HG03342 (cell line): ENCODE measurements around the gene TMEM220.
"Not testable (repeated sequence)": the region's sequence is repeated elsewhere in the genome, so short reads cannot be mapped to it uniquely, and the experiment has no call there.

ENCODE experiments used
- ATAC-seq: cut with Tn5 transposase; IDR thresholded peaks from one replicate; pipeline ENCODE4 v1.9.1; 2021; ENCODE audit warnings: mild to moderate bottlenecking, moderate library complexity; ENCODE audit not compliant: unreplicated experiment

TMEM220 gene

GRCh38 chr17:10755592-10756127 is 25.8 kb upstream of the TMEM220 start:
- ATAC-seq: no peak

GRCh38 chr17:10754861-10755591 is 25.2 kb upstream of the TMEM220 start:
- no peak for ATAC-seq

- ATAC-seq: no peak
Observed at GRCh38 chr17:10754109-10754508, 24.3 kb upstream of the TMEM220 start.

- no peak for ATAC-seq
Observed at GRCh38 chr17:10752696-10753095, 22.9 kb upstream of the TMEM220 start.

- no peak for ATAC-seq
Observed at GRCh38 chr17:10751563-10751962, 21.7 kb upstream of the TMEM220 start.

DNA sequence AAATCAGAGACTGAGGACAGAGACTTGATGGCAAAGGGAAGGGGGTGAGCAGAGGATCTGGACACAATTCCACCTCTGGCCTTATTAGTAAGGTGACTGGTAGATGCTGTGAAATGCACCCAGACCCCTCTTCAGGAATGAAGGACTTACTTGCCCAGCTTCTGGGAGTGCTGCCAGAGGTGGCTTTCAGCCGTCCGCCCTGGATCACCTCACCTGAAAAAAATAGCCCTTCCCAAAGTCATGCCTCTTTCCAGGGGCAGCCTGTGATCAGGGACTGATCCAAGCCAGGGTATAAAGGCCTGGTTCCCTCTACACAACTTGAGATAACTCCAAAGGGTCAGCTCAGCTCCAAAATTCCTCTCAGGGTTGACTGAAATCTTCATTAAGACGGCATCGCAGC is 20.4 kb upstream of the TMEM220 start:
- ATAC-seq: no peak

DNA sequence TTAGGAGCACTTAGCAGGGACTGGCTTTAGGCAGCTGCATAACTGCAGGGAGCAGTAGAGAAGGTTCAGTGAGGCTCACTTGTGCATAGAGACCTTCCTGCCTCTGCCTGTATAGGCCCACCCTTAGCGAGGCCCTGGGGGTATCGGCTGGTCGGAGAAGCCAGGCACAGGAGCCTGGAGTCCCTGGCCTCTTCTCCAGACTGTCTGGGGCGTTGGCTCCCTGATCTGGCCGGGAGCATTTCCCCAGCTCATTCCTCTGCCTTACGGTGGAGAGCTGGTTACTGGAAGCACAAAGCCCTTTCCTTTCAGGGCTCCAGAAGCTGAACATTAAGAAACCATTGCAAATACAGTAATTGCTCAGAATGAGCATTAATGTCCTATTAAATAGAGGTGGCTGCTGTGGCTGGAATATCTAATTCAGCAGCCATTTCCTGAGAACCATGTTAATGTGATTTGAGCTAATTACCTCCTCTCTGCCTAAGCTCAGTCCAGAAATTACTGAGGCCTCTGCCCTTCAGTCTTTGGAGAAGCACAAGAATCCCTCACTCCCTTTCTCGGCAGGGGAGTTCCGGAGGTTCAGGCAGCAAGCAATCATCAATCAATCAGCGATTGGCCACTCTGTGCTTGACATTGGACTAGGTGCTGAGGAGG is 18.8 kb upstream of the TMEM220 start:
- ATAC-seq: no peak

DNA sequence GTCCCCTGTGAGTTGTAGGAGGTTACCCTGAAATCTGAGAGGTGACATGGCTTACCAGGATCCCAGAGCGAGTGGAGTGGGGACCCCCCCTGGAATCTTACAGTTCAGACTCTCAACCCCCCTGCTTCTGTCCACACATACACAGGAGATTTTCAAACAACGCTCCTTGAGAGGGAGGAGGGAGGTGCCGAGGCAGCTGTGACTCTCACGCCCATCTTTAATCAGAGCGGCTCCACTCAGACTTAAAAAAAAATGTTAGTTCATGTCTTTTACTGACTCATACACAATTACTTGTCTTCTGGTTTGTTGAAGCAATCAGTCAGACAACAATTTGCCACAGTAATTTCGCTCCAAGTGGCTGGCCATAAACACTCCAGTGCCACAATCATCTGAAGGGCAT is 15.4 kb upstream of the TMEM220 start:
- no peak for ATAC-seq

DNA sequence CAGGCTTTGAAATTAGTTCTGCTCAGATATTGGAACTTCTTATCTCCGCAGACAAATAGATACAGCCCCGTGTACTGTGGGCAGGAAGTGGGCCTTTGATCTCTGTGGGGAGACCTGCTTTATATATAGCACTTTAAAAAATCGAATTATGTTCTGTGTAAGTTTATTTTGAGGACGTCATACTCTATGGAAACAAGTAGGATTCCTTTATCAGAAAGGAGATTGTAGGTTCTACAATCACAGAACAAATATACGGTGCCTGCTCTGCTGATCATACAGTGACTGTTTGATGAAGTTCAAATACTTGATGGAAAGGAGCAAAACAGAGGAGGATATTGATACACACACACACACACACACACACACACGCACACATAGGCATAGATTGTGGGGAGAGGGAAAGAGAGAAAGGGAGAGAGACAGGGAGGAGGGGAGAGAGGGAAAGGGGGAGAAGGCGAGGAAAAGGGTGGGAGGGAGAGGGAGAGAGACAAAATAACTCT is 14.7 kb upstream of the TMEM220 start:
- no peak for ATAC-seq

DNA sequence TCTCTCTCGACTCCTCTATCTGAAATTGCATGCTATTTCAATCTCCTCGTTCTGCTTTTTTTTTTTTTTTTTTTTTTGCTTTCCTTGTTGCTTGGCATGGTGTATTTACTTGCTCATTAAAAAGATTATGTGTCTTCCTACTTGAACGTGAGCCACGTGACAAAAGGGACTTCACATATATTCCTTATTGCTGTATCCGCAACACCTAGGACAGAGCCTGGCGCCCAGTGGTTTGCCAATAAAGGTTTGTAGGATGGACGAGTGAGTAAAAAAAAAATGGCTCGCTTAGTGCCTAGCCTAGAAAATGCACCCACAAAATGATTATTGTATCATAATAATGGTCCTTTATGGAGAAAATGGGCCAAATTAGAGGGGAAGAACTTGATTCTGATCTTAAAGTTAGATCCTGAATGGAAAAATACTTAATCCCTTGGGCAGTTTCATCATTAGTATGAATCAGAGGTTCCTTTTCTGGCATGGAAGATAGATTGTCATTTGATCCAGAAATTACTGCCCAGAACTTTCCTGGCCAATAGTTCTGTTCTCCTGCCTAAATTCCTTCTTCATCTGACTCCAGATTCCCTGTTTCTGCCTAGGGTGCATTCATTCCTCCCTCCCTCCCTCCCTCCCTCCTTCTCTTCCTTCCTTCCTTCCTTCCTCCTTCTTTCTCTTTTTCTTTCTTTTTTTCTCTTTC is 13.6 kb upstream of the TMEM220 start:
- ATAC-seq: no peak

- ATAC-seq: no peak
Observed at GRCh38 chr17:10742431-10742830, 12.6 kb upstream of the TMEM220 start.

GRCh38 chr17:10741416-10742135 is 11.8 kb upstream of the TMEM220 start:
- no peak for ATAC-seq

DNA sequence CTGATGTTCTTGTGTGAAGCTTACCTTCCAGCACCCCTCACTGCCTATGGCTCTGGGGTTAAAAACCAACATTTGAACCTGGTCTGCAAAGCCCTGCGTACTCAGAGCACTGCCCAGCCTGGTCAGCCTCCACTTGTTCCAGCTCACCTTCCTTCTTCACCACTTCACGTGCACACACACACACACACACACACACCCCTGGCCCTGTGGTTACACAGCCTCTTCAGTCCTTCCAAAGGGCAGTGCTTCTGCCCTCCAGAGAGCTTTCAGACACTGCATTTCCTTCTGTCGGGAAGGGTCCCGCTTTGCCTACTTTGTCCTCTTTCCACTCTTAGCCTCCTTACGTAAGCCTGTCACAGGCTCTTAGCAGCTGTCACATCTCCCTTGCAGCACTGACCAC is 9.6 kb upstream of the TMEM220 start:
- ATAC-seq: no peak

- ATAC-seq: no peak
Observed at GRCh38 chr17:10738521-10739258, 8.9 kb upstream of the TMEM220 start.

- ATAC-seq: no peak
Observed at GRCh38 chr17:10737736-10738135, 7.9 kb upstream of the TMEM220 start.

DNA sequence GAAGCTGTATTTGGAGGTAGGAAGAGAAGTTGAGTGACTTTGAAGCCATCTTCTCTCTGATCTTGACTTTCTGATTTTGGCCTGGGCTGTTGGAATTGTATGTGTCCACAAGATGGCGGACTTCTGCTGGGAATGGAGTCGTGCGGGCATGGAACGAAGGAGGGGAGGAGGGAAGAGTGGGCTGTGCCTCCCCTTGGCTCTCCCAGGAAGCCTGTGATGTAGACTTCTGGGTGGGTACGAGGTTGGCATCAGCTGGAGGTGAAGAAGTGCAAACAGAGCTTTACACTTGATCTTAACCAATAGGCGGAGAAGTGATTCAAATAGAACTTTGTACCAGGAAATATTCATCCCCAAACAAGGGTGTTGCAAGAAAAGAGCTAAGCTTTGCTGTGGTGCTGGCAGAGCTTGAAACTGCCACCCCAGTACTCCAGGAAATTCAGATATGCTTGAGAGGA is 7.4 kb upstream of the TMEM220 start:
- ATAC-seq: no peak

GRCh38 chr17:10735821-10736220 is 6.0 kb upstream of the TMEM220 start:
- ATAC-seq: no peak

DNA sequence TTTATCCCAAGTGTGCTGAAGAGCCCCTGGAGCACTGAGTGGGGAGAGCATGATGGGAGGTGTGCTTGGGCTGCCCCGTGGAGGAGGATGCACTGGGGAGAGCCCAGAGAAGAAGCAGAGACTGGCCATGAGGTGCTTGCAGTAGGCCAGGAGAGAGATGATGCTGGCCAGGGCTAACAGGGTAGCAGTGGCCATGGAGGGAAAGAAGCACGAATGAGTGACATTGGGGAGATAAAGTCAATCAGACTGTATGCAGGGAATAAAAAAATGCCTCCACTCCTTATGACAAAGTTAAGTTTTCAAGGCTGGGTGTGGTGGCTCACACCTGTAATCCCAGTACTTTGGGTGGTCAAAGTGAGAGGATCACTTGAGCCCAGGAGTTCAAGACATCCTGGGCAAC is 5.4 kb upstream of the TMEM220 start:
- no peak for ATAC-seq

GRCh38 chr17:10733666-10734065 is 3.8 kb upstream of the TMEM220 start:
- ATAC-seq: no peak

- not testable (repeated sequence) for ATAC-seq
Observed at GRCh38 chr17:10732121-10732520, 2.3 kb upstream of the TMEM220 start.
